SHP77 treated with DMSO at 0.1 percent for 48 hours (cell line): ENCODE measurements around the gene STK17A.
"Not testable (repeated sequence)": the region's sequence is repeated elsewhere in the genome, so short reads cannot be mapped to it uniquely, and the experiment has no call there.

Source experiments
- DNase-seq: peaks from one replicate; lab custom pipeline; 2025; lab: John Stamatoyannopoulos, UW

STK17A gene

DNA sequence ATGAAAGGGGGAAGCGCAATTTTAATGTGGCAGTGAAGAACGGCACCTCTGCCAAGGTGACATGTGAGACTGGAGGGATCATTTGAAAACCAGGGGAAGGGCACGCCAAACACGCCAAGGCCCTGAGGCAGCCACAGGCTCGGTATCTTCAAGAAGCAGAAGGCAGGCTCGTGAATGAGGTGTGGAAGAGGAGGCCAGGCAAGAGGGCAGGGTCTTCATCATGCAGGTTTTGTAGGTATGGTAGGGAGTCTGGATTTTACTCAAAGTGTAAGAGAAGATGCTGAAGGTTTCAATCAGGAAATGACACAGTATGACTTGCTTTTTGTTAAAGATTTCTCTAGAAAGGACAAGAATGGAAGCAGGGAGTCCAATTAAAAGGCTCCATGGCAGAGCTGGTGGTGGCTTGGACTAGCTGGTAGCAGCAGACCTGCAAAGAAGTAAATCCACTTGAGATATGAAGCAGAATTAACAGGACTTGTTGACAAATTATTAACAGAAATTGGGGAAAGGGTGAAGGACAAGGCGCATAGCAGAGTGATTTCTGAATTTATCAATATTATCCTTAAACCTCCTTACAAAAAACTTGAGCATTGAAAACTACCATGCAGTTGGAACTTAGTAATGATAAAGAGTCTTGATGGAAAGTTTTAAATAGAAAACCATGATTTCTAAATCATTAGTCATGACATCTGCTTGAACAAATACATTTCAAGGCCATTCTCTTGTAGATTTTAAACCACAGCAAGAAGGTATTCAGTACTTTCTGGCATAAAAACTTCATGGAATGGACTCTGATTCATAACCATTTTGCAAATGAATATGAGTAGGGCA is 76.0 kb downstream of the STK17A start:
- no peak for DNase-seq

DNA sequence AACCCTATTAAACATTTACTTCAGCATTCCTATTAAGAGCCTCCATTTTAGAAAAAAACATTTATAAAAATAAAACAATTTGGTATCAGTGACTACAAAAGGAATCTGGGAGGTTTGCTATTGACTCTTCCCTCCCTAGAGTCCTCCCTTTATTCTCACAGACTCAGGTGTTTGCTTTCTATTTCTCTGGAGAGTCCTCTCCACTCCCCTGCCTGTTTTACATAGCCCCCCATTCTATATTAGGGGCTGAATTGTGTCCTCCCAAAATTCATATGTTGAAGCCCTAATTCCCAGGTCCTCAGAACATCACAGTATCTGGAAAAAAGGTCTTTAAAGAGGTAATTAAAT is 76.6 kb downstream of the STK17A start:
- no peak for DNase-seq

- DNase-seq = no peak
Measured at GRCh38 chr7:43660141-43660540, 77.2 kb downstream of the STK17A start.

GRCh38 chr7:43664681-43665080 is 81.8 kb downstream of the STK17A start:
- no peak for DNase-seq

DNA sequence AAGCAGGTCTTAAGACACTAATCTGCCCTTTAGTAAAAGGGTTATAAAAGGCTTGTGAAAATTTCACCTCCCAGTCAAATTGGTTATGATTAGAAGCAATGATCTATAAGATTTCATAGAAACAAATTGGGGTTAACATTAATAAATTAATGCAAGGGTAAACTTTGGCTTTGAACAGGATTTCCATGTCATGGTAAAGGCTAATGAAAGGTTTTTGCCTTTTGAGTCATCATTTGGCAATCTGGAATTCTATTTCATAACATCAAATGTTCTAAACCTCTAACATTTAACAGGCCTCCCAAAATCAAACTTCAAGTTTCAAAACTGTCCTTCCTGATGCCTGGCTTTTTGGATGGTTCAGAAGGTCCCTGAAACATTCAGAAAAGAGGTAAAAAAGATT is 84.0 kb downstream of the STK17A start:
- no peak for DNase-seq

DNA sequence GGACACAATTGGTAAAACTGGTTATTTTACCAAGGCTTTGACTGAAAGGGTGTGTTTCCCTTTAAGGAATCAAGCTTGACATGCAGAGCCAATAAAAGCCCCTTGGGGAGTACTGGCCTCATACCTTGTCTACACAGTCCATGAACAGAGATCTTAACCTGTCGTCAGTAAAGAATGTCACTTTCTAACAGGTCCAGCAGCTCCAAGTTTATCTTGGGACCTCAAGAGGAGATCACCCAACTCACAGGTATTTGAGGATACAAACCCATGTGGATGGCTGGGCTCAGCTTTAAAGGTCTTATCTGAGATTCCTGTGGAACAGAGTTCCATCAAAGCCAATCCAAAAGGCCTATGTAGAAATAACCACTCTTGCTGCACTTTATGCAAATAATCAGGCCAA is 85.1 kb downstream of the STK17A start:
- DNase-seq = no peak

DNA sequence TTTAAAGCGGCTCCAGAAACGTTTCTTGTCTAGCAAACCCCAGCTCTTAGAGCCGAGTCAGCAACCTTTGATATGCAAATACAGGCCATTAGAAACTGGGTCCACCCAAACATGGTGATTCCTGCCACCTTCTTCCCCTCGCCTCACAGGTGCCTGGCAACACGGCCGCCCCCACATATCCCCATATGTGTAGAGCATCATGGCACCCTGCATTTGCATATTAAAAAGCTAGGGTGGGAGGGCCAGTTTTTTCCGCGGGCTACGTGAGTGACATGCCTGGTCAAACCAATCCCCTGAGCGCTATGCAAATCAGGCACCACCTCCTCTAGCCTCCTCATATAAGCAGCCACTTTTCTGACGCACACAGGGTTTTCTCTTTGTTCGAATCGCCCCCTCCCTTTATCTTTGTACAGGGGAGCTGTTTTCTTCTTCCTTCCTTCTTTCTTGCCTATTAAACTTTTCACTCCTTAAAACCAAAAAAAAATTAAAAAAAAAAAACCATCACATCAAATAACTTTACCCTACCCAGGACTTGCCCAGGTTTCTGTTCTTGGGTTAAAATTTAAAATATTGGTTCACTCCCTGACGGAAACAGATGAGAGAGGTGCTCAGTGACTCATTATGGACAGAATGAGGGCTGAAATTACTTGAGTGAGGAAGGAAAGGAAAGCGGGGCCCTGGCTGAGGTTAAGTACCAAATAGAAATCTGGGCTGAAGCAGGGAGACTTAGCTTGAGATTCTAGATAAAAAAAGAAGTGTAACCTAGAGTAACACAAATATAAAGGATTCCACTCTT is 86.6 kb downstream of the STK17A start:
- DNase-seq = no peak

DNA sequence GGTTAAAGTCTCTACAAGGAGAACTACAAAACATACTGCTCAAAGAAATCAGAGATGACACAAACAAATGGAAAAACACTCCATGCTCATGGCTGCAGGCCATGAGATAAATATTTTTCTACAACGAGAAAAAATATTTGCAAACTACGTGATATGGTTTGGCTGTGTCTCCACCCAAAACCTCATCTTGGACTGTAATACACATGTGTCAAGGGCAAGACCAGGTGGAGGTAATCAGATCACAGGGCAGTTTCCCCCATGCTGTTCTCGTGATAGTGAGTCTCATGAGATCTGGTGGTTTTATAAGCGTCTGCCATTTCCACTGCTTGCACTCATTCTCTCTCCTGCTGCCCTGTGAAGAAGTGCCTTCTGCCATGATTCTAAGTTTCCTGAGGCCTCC is 88.6 kb downstream of the STK17A start:
- DNase-seq = no peak

DNA sequence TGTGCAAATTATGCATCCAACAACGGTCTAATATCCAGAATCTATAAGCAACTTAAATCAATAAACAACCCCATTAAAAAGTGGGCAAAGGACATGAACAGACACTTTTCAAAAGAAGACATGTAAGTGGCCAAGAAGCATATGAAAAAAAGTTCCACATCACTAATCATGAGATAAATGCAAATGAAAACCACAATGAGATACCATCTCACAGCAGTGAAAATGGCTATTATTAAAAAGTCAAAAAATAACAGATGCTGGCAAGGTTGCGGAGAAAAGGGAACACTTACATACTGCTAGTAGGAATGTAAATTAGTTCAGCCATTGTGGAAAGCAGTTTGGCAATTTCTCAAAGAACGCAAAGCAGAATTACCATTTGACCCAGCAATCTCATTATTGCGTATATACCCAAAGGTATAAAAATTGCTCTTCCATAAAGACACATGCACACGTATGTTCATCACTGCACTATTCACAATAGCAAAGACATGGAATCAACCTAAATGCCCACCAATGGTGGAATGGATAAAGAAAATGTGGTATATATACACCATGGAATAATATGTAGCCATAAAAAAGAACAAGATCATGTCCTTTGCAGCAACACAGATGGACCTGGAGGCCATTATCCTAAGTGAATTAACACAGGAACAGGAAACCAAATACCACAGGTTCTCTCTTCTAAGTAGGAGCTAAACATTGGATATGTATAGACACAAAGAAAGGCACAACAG is 90.5 kb downstream of the STK17A start:
- not testable (repeated sequence) for DNase-seq

DNA sequence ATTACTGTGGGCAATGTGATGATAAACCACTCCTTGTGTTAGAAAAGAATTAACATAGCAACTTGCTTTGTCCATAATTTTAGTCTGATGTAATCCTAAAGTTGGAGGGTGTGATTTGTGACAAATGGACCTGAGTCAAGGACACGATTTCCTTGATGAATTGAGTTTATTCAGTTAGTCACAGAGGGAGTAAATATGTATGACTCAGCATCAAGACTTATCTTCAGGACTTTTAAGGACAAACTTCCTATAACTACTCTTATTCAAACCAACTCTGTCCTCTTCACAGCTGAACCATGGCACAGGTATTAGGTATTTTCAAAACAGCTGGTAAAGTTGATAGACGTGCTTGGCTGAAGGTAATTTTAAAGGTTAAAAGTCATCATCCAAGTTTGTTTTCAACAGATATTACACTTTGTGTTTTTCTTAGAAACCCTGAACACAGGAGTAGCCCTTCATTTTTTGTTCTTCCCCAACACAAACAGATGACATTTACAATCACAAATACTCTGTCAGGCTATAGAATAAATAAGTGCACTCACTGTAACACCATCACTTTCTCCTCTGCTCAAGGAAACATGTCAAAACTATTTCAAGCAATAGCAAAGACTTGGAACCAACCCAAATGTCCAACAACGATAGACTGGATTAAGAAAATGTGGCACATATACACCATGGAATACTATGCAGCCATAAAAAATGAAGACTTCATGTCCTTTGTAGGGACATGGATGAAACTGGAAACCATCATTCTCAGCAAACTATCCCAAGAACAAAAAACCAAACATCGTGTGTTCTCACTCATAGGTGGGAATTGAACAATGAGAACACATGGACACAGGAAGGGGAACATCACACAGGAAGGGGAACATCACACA is 91.9 kb downstream of the STK17A start:
- DNase-seq = no peak
